ENCODE measurements around the gene ELL.

The ELL gene

DNA sequence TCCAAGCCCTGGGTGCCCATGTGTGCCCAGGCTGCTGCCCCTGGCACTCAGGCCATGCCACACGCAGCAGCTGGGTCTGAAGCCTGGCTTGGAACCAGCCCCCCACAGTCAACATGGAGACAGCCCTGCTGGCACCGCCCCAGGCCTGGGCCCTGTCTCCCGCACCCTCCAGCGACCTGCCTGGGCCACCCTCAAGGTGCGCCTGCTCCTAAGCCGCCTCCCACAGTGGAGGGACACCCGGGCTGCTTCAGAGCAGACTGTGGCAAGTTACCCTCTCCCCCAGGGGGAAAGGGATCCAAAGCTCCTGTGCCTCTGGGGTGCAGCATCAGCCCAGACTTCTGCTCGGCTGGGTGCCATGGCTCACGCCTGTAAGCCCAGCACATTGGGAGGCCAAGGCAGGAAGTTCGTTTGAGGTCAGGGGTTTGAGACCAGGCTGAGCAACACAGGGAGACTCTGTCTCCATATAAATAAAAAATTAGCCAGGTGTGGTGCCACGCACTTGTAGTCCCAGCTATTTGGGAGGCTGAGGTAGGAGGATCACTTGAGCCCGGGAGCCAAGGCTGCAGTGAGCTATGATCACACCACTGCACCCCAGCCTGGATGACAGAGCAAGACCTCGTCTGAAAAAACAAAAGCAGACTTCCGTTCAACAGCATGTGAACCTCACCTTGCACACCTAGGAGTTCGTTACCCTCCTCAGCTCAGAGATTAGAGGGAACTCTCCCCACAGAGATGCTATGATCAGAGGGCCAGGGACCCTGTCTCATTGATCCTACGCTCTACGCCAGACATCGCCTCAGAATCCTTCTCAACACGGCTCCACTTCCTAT is 15.6 kb downstream of the ELL start:
- no peak for DNase-seq (ENCODE audit: extremely low read depth in 1 of 2, low read depth in 1 of 2)

DNA sequence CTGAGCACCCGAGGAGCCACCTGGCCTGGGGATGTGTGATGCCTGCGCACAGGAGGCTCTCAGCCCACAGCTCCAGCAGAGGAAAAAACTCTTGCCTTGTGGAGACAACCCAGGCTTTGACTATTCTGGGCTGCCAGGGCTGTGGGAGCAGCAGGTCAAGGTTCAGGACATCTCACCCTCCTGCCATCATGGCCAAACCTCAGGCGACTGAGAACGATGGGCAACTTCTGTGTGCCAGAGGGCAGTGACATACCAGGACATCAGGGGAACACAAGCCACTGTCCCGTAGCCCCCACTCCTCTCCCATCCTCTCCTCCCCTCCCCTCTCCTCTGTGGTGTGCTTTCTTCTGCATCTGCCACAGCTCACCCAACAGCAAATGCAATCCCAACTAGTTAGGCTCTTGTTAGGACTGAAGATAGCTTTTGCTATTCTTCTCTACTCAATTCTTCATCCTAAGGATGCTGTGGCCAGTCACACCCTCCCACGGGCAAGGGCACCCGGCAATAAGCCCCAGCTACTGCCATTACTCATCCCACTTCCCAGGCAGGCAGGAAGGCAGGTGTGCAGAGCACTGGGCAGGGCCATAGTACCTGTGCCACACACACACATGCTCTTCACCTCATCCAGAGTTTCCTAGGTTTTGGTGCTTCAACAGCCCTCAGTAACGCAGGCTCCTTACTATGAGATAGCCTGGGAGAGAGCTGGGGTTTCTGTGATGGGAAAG is 16.8 kb downstream of the ELL start:
- DNase-seq (ENCODE audit: extremely low read depth in 1 of 2, low read depth in 1 of 2): no peak

DNA sequence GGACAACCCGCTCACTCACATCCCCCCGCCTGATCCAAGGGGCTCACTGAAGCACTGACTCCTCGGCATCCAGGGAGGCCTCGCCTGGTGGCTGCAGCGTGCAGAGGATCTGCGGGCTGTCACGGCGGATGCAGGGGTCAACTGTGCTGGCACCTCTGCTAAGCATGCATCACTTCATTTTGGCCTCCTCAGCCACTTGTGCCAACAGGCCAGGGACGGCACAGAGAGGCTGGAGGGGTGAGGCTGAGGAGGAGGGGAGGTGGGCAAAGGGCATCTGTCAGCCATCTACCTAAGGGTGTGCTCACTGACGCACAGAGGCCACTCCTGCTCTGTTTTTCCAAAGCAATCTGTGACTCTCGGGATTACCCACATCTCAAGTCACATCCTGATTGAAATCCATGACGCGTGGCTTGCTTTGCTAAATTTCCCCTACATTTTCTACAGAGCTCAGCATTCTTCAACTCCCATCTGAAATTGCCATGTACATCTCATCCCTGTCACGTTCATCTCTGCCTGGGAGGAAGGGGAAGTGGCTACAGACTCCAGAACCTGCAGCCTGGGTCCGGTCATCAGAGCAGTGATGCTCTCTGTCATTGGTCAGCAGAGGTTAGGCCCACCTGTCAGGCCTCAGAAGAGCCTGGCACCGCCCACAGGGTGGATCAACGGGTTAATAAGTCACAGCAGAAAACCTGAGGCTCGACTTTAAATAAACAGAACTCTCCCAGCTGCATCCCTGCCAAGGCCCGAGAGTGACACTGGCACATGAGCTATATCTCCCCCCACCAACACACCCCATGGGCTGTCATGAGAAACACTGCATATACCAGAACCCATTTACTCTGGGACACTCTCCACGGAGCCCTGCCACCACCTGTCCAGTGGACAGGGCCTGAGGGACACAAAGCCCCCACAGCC is 17.6 kb downstream of the ELL start:
- no peak for DNase-seq (ENCODE audit: extremely low read depth in 1 of 2, low read depth in 1 of 2)

DNA sequence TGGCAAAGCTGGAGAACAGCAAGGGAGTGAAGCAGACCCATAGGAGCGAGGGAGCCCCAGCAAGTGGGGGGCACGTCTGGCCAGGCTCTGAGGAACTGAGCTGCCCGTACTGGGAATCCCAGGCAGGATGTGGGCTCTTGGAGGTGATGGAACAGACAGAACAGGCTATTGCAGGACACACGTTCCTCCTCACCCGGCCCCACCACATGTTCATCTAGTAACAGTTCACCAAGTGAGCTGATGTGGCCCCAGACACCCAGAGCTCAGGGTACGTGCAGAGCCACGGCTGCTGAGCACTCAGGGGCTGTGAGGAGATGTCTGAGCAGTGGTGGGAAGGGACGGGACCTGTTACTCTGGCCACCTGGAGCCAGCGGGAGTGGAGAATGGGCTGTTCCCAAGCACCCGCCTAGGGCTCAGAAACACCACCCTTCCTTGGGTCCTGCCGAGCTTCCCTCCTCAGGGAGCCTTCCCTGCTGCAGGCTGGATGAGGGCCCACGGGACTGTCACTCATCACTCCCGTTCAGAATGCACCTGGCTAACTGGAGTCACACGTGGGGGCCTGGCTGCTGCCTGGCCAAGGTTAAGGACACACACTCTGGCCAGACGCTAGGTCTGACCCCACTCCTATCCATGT is 18.4 kb downstream of the ELL start:
- no peak for DNase-seq (ENCODE audit: extremely low read depth in 1 of 2, low read depth in 1 of 2)

DNA sequence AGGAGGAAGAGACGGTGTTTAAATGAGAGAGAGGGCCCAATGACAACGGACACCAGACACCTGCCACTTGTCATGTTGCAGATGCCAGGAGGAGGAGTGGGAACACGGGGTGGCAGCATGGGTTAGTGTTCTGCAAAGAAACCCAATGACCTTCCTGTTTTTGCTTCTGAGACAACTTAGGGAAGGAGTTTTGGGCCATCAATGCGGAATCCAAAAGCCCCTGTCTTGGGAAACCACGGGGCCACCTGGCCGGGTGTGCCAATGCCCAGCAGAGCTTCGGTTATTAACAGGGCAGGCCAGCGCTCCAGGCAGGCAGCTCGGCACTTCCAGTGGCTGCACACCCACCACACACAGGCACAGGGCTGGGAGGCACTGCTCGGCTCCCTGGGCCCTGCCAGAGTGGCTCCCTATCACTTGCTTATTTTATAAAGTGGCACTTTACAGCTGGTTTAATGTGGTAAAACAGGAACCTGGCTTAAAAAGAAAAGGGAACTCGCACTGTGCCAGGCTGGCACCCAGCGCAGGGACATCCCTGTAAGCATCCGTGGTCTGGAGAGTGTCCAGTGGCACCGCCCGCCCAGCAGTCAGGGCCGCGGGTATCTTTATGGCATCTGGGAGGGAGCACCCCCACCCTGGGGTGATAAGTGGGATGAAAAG is 19.1 kb downstream of the ELL start:
- DNase-seq (ENCODE audit: extremely low read depth in 1 of 2, low read depth in 1 of 2): no peak

DNA sequence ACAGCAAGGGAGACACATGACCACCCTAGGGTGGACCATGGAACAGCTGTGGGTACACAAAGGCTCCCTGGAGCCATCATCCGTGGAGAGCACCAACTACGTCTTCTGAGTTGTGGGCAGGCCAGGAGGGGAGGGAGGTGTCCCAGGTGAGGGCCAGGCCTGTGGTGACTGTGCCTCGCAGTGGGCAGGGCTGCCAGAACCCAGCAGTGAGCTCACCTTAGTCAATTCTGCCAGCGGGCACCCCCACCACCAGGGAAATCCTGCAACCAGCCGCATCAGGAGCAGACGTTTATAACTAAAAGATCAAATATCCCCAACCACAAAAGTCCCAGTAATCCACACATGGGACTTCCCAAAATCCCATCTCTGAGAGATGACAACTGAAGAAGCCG is 19.6 kb downstream of the ELL start:
- DNase-seq (ENCODE audit: extremely low read depth in 1 of 2, low read depth in 1 of 2): no peak

DNA sequence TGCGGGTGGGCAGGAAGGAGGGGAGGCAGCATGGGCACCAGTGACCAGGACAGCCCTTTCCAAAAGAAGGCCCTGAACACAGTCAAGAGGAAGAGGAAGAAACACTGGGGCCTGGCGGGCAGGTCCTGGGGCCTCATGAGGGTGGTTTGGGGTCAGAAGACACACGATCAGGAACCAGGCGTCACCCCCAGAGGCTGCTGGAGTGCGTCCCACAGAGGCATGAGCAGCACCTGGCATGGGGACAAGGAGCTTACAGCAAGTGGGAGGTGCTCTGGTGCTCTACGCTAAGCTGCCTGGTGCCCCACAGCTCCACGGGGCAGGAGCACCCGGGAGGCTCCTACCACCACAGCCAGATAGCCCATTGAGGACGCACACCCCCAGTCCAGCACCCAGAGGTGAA is 20.0 kb downstream of the ELL start:
- DNase-seq (ENCODE audit: extremely low read depth in 1 of 2, low read depth in 1 of 2): no peak

DNA sequence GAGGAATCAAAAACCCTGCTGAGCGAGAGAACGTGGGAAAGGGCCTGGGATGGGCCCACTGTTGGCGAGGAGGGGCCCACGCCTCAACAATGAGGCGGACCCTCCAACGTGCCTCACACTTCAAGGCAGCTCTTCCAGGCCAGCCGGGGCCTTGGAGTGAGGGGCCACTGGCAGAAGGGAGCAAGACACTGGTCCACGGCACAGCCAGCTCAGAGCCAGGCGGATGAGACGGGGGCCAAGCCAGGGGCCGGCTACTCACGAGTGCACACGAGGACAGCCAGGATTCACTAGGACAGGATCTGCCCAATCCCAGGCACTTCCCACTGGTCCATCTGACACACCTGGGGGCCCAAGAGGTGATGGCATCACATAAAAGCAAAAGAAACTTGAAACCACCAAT is 20.5 kb downstream of the ELL start:
- no peak for DNase-seq (ENCODE audit: extremely low read depth in 1 of 2, low read depth in 1 of 2)

DNA sequence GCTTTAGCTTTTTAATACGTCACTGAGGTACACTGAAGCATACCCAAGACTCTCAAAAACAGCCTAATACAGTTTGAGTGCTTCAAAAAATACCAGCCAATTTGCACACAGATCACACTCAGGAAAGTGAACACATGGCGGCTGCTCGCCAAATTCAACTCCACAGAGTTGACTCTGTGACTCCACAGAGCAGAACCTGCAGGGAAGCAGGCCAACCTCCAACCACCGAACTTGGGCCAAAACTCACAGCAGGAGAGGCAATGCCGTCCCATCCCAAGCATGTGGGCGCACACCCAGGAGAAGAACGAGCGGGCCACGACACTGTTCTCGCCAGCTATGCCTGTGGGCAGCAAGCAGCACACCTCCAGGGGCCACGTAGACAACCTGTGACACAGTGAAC is 21.1 kb downstream of the ELL start:
- DNase-seq (ENCODE audit: extremely low read depth in 1 of 2, low read depth in 1 of 2): no peak

DNA sequence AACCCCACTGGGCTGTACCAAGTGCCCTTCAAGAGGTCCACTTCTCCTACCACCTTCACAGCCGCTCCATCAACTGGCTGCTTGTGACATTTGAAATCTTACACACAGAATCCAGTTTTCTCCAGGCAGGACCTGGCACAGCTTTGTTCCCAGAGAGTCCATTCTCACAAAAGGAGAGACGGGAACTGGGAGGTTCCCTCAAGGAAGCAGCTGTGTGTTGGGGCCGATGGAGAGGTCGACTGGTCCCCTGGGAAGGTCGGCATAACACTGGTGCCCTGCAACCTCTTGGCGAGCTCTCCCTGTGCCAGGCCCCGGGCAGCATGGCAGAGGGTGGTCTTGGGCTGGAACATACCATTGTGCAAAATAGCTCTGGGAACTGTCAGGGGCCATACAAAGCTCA is 21.5 kb downstream of the ELL start:
- no peak for DNase-seq (ENCODE audit: extremely low read depth in 1 of 2, low read depth in 1 of 2)

DNA sequence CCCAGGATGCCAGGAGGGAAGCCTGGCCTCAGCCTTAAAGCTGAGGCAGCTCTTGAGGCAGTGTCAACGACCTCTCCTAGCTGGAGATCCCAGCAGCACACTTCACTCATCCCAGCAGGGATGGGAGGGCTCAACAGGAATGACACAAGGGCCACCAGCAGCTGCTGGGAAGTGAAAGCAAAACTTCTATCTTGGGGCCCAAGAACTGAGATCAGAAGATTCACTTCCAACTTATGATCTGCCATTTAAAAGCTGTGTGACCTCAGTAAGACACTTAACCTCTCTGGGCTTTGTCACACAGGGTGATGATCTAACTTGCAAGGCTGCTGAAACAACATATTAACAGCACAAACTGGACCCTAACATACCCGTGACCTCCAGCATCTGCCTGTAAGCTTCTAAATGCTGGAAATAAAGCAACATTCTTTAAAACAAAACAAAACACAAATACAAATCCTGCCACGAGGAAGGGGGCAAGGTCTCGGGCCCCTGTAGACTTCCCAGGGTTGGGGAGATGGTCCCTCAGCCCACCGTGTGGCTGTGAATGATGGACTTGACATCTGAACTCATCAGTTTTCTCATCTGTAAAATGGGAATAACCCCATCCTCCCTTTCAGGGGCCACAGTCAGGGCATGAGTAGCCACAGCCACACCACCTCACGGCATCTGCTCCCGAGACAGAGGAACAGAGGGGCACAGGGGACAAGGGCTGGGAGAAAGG is 22.7 kb downstream of the ELL start:
- no peak for DNase-seq (ENCODE audit: extremely low read depth in 1 of 2, low read depth in 1 of 2)

DNA sequence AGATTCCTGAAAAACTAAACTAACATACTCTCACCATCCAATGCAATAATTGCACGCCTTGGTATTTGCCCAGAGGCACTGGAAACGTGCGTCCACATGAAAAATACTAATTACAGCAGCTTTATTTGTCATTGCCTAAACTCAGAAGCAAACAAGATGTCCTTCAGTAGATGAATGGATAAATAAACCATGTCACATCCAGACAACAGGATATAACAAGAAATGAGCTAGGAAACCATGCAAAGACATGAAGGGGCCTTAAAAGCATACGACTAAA is 25.0 kb downstream of the ELL start:
- no peak for DNase-seq (ENCODE audit: extremely low read depth in 1 of 2, low read depth in 1 of 2)

DNA sequence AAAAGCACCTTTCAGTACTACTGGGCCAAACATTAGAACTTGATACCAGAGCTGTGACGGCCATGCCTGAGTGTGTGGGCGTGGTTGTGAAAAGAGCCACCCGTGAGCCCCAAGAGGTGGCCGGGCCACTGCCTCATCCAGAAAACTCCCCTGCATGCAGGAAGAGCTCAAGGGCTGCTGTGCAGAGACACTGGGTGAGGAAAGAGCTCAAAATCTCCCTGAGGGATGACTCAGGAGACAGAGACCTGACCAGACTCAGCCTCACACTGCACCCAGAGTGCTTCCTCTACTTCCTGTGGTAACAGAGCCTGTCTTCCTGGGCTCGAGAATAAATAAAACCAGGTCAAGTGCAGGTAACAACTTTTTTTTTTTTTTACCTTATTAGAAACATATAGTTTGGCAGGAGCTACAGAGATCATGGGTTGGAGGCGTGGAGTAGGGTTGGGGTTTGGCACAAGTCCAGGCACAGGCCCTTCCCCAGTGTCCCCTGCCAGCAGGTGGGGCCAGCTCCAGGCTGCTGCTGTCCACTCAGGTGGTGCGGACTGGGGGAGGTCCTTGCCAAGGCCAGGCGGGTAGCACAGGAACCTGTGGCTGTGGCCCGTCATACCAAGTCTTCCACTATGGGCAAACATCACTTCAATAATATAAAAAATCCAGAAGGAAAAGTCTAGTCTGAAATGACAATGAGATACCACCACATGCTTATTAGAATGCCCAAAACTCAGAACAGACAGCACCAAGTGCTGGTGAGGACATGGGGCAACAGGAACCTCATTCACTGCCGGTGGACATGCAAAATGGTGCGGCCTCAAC is 25.5 kb downstream of the ELL start:
- peak; percentile 32 to 33 for DNase-seq (ENCODE audit: extremely low read depth in 1 of 2, low read depth in 1 of 2)

DNA sequence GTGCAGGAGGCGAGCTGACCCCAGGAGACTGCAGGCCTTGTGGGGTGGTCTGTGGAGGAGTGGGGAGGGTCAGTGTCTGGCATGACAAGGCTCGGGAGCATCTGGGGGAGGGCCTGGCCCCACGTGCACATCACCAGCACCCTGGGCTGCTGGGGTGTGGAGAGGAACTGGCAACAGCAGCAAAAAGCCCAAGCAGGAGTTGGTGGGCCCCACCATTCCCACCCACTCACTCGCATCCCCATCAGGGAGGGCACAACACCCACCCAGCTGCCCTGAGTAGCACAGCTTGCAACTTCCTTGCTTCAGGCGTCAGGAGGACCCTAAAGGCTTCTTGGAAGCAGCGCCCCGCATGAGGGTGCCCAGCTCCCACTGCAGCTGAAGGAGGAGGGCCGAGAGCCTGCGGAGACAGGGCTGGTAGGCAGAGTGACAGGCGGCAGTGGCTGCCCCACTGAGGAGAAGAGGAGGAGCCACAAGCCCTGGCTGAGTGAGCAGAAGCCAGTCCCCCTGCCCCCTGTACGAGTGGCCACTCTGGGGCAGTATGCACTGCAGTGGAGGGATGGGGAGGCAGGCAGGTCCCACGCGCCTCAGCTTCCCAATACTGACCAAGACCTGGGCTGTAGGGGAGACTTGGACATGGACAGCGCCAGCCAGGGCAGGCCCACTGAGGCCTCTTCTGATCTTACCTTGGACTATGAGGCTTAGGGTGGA is 26.5 kb downstream of the ELL start:
- no peak for DNase-seq (ENCODE audit: extremely low read depth in 1 of 2, low read depth in 1 of 2)

DNA sequence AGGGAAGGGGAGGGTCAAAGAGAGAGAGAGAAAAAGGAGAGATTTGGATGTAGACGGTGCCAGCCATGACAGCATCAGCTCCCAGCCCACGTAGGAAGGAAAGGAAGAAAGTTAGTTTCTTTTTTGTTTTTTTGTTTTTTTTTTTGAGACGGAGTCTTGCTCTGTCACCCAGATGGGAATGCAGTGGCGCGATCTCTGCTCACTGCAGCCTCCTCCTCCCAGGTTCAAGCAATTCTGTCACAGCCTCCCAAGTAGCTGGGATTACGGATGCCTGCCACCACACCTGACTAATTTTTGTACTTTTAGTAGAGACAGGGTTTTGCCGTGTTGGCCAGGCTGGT is 27.6 kb downstream of the ELL start:
- DNase-seq (ENCODE audit: extremely low read depth in 1 of 2, low read depth in 1 of 2): no peak

DNA sequence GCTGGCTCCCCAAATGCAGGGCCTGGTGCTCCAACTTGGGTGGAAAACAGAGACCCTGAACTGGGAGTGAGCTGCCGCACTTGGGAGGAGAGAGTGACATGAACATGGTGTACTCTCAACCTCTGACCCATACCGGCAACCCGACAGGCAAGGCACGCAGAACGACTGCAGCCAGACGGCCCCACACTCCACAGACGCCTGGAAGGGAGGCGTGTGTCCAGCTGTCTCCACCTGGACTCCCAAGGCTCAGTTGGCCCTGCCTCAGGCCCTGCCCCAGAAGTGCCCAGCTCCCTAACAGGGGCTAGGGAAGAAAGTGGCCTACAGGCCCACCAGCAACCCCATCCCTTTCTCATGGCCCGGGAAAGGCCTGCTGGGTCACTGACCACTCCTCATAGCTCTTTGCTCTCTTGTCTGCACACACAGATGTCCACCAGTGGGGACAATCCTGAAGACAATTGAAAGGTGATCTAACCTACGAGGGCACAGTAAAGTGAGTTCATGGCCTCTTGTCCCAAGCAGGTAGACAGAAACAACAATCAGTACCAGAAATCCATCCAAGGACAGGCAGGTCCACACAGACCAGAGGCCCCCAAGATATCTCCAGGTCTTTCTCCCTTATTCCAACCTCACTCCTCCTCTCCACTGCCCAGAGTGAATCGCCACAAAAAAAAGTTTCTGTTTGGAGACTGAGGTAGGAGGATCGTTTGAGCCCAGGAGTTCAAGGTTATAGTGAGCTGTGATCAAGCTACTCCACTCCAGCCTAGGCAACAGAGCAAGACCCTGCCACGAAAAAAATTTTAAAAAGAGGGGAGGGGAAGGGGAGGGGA is 28.2 kb downstream of the ELL start:
- DNase-seq (ENCODE audit: extremely low read depth in 1 of 2, low read depth in 1 of 2): no peak

DNA sequence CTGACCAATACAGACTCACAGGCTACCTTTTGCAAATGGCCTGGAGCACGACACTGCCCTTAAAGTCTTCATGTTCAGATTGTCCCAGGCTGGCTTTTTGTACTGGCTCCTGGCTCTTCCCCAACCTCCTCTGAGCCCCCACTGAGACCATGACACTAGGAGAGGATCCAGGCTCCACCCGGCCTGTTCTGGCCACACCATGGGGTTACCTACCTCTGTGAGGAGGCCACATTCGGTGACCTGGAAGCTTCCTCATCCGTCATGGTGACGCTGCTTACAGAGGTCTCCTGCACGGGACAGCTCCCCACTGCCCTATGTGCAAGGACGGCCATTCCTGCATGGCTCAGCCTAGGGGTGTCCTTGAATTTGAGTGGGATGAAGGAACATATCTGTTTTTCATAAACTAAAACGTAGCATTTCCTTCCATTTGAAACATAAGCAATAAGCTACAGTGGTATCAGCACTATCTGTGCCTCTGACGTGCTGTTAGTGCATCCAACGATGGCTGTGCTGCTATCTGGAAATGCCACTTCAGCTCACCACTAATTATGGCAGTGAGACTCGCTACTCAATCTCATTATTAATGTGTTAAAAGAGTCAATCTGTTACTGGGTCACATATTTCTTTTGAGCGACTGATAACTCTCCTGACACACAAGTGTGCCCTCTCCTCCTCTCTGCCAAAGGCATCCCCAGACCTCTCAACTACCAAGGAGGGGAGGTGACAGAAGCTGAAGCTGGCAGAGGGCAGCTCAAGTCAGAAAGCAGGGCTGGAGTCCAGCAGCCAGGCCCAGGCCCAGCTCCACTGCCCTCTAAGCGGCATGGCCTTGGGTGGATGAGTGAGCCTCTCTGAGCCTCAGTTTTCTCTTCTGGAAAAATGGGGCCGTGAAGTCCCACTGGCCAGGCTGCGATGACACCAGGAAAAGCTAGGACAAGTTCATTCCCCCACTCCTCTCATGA is 29.6 kb downstream of the ELL start:
- DNase-seq (ENCODE audit: extremely low read depth in 1 of 2, low read depth in 1 of 2): no peak
